ENCODE results near the gene METTL16. TPM values are rescaled to one million over a fixed set of nuclear protein-coding genes. Genes with fewer than 3 reads are reported as not detected.
A peak's percentile ranks its signal among the peaks of the same experiment; 100 is the strongest.

Gene METTL16
- total and polyA plus RNA-seq, 9 of the 15 experiments (the other 6 are each of a cell fraction or from before 2014, with no cell fraction given) = 12.1 to 30.5 (median 19.8) TPM

- TF ChIP-seq ZNF407 (IDR thresholded peaks at IDR 0.05; ENCODE audit: low read depth) (no peak), CBX3 (IDR thresholded peaks at IDR 0.05; ENCODE audit: borderline replicate concordance in 1 of 2, low read length in 2 of 2) (no peak), AFF4 (CRISPR knock-in tag; IDR thresholded peaks at IDR 0.05) (0 out of 2 replicates have a peak, but pooled peaks have one; percentile 10), THRAP3 (IDR thresholded peaks at IDR 0.05; ENCODE audit: borderline replicate concordance) (no peak), YY1 (IDR thresholded peaks at IDR 0.05; ENCODE audit: borderline replicate concordance in 1 of 3, control insufficient read depth in 1 of 3, extremely low read depth in 1 of 3, insufficient read depth in 3 of 3, insufficient read length in 1 of 3, insufficient replicate concordance in 2 of 3, low read depth in 1 of 3, low read length in 2 of 3) (peak in 2 of 3 experiments; percentile 19 to 46), HDAC6 (IDR thresholded peaks at IDR 0.05; ENCODE audit: low read depth, low read length) (no peak), GATA2 (CRISPR knock-in tag; IDR thresholded peaks at IDR 0.05) (no peak), ZNF644 (tag; IDR thresholded peaks at IDR 0.05; ENCODE audit: low read depth) (no peak), STAG1 (CRISPR knock-in tag; IDR thresholded peaks at IDR 0.05; ENCODE audit: borderline replicate concordance) (no peak), PML (IDR thresholded peaks at IDR 0.05; ENCODE audit: low read length) (no peak), ELK1 (CRISPR knock-in tag; IDR thresholded peaks at IDR 0.05) (no peak)
Observed at GRCh38 chr17:2398655-2399571, 112.8 kb downstream of the METTL16 start (continued).

Data from K562 (cell line).